ENCODE results near the gene DACT2.
"Not testable (repeated sequence)": the region's sequence is repeated elsewhere in the genome, so short reads cannot be mapped to it uniquely, and the experiment has no call there.

The DACT2 gene

DNA sequence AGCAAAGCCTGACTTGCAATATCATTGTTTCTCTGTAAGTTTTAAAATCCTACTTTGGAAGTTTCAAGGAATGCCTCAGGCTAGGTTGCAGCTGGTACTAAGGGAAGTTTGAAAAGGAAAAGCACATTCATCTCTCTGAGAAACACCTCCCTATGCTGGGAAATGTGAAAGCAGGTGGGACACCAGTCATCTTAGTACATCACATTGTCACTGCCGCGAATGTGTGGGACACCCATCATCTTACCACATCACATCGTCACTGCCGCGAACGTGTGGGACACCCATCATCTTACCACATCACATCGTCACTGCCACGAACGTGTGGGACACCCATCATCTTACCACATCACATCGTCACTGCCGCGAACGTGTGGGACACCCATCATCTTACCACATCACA is 38.3 kb downstream of the DACT2 start:
- DNase-seq (ENCODE audit: low spot score), result not testable (repeated sequence)

DNA sequence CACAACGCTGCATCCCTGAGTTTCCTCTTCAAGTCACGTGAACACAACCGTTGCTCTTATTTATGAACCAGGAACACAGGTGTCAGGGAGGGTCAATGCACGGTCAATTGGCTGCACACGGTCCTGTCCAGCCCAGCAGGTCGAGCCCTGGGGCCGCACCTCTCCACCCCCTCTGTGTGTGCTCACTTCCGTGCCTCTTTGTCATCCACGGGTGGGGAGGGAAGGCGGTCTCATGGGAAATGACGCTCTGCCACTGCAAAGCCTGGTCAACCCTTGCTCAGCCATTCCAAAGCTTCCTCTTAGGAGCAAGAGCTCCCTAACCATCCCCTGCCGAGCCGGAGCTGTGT is 38.7 kb downstream of the DACT2 start:
- no peak for DNase-seq (ENCODE audit: low spot score)

- DNase-seq (ENCODE audit: low spot score), result no peak
Observed at GRCh38 chr6:168280020-168280898, 39.3 kb downstream of the DACT2 start.

DNA sequence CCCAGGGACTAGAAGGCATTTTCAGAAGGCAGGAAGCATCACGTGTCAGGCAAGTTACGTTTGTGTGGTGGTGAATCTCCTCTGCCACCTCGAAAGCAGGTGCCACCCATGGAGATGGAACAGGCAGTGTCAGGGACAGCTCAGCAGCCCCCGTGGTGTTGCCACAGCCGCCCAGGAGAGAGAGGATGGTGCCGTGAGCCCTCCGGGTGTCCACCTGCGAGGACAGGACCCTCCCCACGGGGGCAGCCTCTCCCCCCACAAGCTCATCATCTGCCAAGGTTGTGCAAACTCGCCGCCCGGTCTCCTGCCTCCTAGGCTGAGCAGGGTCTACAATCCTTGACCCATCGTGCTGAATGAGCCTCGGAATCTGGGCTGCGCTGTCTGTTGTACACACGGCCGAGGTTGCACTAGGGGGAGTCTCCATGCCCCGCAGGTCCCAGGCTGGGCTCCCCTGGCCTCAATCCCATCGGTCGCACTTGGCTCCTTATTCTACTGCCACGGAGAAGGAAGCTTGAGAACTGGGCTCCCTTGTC is 40.1 kb downstream of the DACT2 start:
- DNase-seq (ENCODE audit: low spot score), result no peak

GRCh38 chr6:168278904-168279303 is 40.7 kb downstream of the DACT2 start:
- no peak for DNase-seq (ENCODE audit: low spot score)

- DNase-seq (ENCODE audit: low spot score), result no peak
Observed at GRCh38 chr6:168277274-168277669, 42.3 kb downstream of the DACT2 start.

- DNase-seq (ENCODE audit: low spot score), result no peak
Observed at GRCh38 chr6:168276576-168277273, 42.9 kb downstream of the DACT2 start.

- DNase-seq (ENCODE audit: low spot score), result no peak
Observed at GRCh38 chr6:168275168-168275567, 44.4 kb downstream of the DACT2 start.

- DNase-seq (ENCODE audit: low spot score), result no peak
Observed at GRCh38 chr6:168274037-168274952, 45.3 kb downstream of the DACT2 start.

DNA sequence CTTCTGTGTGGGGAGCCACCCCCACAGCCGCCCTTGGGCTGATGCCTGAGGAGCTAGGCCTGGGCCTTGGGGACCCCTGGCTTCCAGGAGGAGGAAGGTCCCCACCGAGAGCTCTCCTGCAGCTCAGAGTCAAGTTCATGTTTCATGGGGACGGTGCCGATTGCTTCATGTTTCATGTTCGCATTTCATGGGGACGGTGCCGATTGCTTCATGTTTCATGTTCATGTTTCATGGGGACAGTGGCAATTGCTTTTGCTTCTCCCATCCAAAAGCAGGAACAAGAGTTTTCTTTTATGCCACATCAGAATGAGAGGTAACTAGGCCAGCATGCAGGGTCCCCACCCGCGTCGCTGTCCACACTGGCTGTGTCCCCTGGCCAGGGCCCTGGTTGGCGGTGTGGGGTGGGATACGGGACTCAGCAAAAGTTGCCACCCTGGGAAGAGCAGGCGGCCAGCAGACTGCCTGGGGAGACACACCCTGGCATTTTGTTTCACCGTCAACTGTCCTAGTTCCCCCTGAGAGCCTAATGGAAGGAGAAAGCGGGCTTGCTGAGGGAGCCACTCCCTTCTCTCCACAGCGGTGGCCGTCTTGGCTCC is 46.0 kb downstream of the DACT2 start:
- DNase-seq (ENCODE audit: low spot score), result no peak

DNA sequence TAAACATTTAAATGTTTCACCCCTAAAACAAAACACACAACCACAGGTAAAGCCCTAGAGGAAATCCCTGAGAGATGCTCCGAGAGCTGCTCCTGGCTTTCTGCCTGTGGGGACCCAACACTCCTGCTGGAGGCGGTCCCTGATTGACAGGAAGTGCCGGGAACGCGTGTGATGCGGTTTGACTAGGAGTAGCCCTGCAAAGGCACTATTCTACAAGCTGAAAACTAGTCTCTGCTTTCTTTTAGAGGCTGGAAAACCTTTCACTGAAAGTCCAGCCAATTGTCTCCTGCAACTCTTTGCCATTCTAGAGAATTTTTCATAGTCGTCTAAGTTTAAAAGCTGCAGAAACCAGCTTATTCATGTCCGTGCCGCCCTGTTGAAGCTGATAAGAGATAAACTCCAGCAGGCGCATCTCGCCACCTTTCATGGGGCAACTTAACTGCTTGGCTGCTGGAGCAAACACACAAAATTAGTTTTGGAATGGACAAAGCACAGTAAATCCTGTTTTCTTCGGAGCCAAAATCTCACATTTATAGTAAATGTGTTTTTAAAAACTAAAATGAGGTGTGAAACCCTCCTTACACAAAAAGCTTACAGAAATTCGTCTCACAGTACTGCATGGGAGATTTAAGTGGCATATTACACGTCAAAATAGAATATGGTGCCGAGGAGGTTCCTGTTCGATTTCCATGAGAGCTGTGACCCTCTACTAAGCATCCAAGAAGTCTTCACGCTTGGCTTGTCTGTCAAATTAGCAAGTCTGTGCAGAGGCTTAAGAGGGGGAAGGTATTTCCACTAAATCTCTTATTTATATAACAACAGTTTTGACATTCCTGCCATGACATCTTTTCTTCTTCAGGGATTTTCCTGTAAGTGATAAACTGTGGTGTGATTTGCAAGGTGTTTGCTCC is 46.9 kb downstream of the DACT2 start:
- no peak for DNase-seq (ENCODE audit: low spot score)

DNA sequence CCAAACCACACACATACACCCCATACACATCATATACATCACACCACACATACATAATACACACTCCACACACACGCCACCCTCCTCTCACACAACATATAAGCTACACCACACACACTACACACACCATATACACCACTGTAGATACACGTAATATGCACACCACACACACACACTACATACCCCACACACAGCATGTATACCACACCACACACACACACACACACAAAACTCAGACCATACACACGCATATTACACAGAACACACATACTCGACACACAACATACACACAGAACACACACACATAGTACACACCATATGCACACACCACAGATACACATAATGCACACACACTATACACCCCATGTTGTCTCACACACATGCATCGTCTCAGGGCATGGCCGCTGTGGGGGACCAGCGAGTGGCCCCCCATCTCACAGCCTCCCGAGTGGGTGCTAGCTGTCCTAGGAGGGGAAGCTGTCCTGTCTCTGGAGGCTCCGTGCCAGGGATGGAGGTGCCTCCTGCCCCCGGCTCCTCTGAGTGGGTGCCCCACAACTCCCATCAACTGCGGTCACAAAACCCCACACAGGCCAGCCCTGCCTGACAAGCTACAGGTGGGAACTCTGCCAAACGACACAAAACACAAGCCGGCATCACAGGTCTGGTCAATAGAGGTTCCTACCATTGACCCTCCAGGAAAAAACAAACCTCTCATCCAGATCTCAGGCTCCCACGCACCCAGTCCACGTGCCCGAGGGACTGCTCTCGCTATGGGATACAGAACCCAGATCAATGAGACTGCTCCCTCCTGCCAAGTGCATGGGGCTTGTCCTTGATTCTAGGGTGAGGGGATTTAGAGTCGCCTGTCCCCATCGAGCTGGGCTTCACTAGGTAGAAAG is 49.1 kb downstream of the DACT2 start:
- DNase-seq (ENCODE audit: low spot score), result no peak

DNA sequence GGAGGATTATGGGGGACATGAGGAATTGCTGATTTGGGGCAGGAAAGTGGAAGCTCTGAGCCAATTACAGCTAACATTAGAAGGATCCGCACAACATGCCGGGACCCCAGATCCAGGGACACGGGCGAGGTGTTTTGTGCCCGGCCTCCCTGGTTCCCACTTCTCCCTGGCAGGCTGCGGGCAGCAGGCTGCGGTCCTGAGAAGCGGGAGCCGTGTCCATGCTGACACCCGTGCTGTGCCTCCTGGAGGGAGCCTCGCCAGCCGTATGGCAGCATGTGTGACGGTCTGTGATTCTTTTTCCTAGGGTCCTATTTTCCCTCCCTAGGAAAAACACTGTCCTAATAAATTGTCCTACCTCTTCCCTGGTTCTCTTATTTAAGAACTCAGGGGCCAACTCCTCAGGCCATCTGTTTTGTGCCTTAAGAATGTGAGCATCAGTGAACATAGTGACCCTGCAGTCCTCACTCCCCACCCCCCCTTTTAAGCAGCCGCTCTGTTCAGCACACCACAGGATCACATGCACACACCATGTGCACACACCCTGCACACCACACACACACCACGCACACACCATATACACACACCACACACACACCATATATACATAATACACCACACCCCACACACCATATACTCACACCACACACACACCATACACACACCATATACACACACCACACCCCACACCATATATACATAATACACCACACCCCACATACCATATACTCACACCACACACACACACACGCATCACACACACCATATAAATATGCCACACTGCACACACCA is 49.9 kb downstream of the DACT2 start:
- no peak for DNase-seq (ENCODE audit: low spot score)

DNA sequence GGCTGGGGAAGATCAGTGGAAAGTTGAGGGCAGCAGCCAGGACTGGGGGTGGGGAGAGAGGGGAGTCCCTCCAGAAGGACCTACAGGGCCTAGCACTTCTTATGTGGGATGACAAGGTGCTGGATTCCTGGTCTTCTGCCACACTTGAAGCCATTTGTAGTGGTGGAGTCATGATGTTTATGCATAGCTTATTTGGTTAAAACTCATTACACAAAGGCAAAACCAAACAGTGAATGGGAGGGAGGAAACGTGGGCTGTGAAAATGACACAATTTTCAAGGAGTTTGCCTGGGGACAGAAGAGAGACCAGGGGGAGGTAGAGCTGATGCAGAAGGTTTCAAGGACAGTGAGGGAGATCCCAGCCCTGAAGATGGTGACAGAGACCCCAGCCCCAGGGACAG is 50.8 kb downstream of the DACT2 start:
- no peak for DNase-seq (ENCODE audit: low spot score)

- not testable (repeated sequence) for DNase-seq (ENCODE audit: low spot score)
Observed at GRCh38 chr6:168267779-168268178, 51.8 kb downstream of the DACT2 start.

- no peak for DNase-seq (ENCODE audit: low spot score)
Observed at GRCh38 chr6:168265827-168266815, 53.5 kb downstream of the DACT2 start.

- DNase-seq (ENCODE audit: low spot score), result no peak
Observed at GRCh38 chr6:168265394-168265793, 54.2 kb downstream of the DACT2 start.

All from cerebellar cortex (tissue), 1 donor.